ENCODE measurements around the gene KARS1.

Gene KARS1

GRCh38 chr16:75578725-75579124, 68.7 kb downstream of the KARS1 start:
- DNase-seq = no peak

- no peak for DNase-seq
Measured at GRCh38 chr16:75578212-75578611, 69.3 kb downstream of the KARS1 start.

All from NCI-H524 (cell line).